HG03060 (cell line): ENCODE measurements around the gene CXCR1.
"Not testable (repeated sequence)": the region's sequence is repeated elsewhere in the genome, so short reads cannot be mapped to it uniquely, and the experiment has no call there.

Experiments
- ATAC-seq: cut with Tn5 transposase; IDR thresholded peaks from one replicate; pipeline ENCODE4 v1.9.1; 2021; ENCODE audit warnings: low read depth, moderate number of reproducible peaks; ENCODE audit not compliant: unreplicated experiment

CXCR1 gene

GRCh38 chr2:218166791-218167190, at the start of gene CXCR1:
TSS of gene CXCR1 (minus strand) at chr2:218166962. CDS start at chr2:218165211, 1,751 bp downstream.
- ATAC-seq, result no peak

GRCh38 chr2:218216336-218216673, 49.5 kb upstream of the CXCR1 start:
- no peak for ATAC-seq

- no peak for ATAC-seq
Observed at GRCh38 chr2:218214116-218214515, 47.4 kb upstream of the CXCR1 start.

- ATAC-seq, result no peak
Observed at GRCh38 chr2:218209078-218209477, 42.3 kb upstream of the CXCR1 start.

GRCh38 chr2:218202266-218202665, 35.5 kb upstream of the CXCR1 start:
- no peak for ATAC-seq

- no peak for ATAC-seq
Observed at GRCh38 chr2:218196974-218197373, 30.2 kb upstream of the CXCR1 start.

- no peak for ATAC-seq
Observed at GRCh38 chr2:218194880-218195279, 28.1 kb upstream of the CXCR1 start.

GRCh38 chr2:218193701-218194100, 26.9 kb upstream of the CXCR1 start:
- no peak for ATAC-seq

- ATAC-seq, result no peak
Observed at GRCh38 chr2:218192902-218193430, 26.2 kb upstream of the CXCR1 start.

GRCh38 chr2:218188528-218188927, 21.8 kb upstream of the CXCR1 start:
- no peak for ATAC-seq

GRCh38 chr2:218187296-218188015, 20.7 kb upstream of the CXCR1 start:
- no peak for ATAC-seq

- no peak for ATAC-seq
Observed at GRCh38 chr2:218186876-218187275, 20.1 kb upstream of the CXCR1 start.

GRCh38 chr2:218186355-218186766, 19.6 kb upstream of the CXCR1 start:
- ATAC-seq, result no peak

GRCh38 chr2:218184331-218184730, 17.6 kb upstream of the CXCR1 start:
- ATAC-seq, result no peak

- no peak for ATAC-seq
Observed at GRCh38 chr2:218180467-218181114, 13.8 kb upstream of the CXCR1 start.

- no peak for ATAC-seq
Observed at GRCh38 chr2:218179782-218180181, 13.0 kb upstream of the CXCR1 start.

GRCh38 chr2:218172845-218173244, 6.1 kb upstream of the CXCR1 start:
- ATAC-seq, result no peak

- not testable (repeated sequence) for ATAC-seq
Observed at GRCh38 chr2:218171744-218172143, 5.0 kb upstream of the CXCR1 start.

GRCh38 chr2:218169757-218170546, 3.2 kb upstream of the CXCR1 start:
- no peak for ATAC-seq

- ATAC-seq, result no peak
Observed at GRCh38 chr2:218168635-218169462, 2.1 kb upstream of the CXCR1 start.
